ENCODE results near the gene TDRD7.
"Not testable (repeated sequence)": the region's sequence is repeated elsewhere in the genome, so short reads cannot be mapped to it uniquely, and the experiment has no call there.

Gene TDRD7

DNA sequence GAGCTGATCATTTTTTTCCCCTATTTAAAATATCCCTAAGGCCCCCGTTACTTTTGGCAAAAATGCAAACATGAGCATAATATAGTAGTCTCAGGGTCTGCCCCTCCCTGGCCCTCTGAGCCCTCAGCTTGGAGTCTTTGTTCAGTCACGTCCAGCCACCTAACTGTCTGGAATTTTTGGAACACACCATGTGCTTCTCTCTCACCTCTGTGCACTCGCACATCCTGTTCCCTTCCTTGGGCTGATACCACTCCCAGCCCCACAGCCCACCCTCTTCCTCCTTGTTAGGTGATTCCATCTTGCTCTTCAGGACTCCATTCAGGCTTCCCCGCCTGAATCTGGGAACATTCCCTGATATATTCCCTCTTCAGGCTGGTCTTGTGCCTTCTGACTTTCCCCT is 16.0 kb downstream of the TDRD7 start:
- no peak for DNase-seq

DNA sequence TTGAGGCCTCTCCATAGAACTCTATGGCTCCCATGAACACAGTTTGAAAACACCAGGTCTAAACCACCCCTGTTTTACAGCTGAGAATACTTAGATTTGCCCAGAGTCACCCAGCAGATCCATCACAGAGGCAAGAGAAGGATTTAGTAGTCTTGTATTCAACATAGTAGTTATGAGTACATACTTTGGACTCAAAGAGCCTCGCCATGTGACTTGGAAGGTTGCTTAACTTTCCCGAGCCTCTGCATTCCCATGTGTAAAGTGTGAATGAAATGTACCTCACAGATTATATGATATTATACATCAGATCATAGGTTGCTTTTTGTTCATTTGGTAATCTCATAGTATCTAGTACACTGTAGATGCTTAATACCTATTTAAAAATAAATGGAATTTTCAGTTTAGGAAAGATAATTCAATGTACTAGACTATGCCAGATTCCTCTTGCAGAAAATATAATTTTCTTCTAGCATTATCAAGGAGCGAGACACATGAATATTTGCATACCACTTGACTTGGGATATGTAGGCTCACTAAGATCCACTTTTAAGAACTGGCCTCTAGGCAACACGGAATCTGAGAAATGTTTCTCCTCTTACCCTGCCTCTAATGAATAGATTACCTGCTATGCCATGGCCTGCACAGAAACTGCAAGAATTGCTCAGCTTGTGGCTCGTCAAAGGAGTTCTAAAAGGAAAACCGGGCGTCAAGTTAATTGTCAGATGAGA is 18.6 kb downstream of the TDRD7 start:
- DNase-seq = no peak

GRCh38 chr9:97431044-97431441 is 19.1 kb downstream of the TDRD7 start:
- DNase-seq = no peak

DNA sequence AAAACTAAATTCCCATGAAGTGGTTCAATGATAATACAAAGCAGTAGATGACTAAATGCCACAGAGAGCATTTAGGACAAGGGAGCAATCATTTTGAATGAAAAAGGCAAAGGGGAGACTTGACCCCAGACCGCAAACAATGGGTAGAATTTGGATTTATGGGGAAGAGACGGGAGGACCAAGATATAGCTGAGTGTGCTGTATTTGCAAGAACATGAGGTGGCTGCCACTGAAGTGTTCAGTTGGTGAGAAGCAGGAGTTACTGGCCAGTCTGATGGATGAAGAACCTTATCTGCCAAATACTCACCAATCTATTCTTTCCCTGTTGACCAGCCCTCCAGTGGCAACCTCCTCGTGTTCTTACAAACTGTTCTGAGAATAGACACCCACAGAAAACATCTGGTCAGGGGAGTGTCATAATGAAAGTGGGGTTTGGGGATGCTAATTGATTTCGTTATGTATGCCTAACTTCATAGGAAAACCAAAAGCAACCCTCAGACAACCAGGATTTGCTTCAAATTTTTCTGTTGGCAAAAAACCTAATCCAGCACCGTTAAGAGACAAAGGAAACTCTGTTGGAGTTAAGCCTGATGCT is 19.8 kb downstream of the TDRD7 start:
- no peak for DNase-seq

DNA sequence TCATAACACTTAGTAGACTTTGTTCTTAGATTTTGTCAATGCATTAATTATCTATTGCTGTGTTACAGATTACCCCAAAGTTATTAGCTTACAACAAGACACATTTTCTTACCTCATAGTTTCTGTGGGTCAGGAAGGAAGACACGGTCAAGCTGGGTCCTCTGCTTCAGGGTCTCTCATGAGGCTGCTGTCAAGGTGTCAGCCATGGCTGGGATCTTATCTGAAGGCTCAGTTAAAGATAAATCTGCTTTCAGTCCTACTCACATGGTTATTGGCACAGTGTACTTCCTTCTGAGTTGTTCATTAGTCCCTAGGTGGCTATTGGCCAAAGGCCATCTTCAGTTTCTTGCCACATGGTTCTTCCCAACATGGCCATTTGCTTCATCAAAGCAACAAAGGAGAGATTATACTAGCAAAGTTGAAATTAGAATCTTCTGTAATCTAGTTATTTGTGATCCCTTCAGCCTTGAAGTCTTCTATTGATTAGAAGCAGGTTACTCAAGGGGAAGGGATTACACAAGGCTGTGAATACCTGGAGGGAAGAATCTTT is 25.2 kb downstream of the TDRD7 start:
- no peak for DNase-seq

- no peak for DNase-seq
Observed at GRCh38 chr9:97438257-97438656, 26.4 kb downstream of the TDRD7 start.

- no peak for DNase-seq
Observed at GRCh38 chr9:97438666-97439065, 26.8 kb downstream of the TDRD7 start.

DNA sequence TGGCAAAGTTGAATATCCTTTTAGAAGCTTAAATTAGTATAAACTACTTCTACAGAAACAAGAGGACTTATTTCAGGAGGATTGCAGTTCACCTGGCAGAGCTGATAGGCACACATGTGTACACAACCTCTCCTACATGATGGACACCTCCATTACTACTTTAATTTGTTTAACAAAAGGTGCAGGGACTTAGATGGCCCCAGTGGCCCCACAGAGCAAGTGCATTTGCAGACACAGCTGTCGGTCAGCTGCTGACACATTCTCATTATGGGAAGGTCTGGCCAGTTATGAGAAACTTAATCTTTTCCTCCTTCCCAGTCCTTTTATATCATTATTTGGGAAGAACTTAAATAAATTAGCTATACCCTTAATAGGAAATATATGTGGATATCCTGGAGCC is 28.3 kb downstream of the TDRD7 start:
- no peak for DNase-seq

DNA sequence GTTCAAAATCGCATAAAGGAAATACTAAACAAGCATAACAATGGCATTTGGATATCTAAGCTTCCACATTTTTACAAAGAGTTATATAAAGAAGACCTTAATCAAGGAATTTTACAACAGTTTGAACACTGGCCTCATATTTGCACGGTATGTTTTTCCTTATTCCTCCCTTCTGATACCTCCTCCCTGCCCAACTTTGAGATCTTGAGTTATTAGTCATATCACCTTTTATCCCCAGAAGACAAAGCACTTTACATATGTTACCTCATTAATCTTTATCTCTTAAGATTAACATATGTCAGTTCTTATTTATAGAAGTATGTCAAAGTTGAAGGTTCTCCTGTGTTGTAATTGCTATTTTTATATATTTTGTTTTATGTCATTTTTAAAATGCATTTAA is 29.8 kb downstream of the TDRD7 start:
- DNase-seq = no peak

GRCh38 chr9:97445119-97445701 is 33.3 kb downstream of the TDRD7 start:
- DNase-seq = no peak

DNA sequence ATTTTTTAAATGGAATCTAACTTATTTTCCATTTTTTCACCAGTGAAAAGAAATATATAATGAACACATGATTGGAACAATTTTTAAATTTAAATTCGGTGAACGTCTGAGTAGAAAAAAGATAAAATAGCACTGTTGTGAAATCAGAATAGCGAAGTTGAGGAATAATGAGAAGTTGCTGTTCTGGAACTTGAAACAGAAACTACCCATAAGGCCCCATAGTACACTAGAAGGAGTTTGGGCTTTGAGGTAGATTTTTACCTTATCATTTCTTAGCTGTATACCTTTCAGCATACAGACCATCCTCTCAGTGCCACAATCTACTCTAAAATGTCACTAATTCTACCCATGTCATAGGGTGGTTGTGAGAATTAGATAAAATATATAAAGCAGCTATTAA is 35.1 kb downstream of the TDRD7 start:
- DNase-seq = peak; percentile 39

DNA sequence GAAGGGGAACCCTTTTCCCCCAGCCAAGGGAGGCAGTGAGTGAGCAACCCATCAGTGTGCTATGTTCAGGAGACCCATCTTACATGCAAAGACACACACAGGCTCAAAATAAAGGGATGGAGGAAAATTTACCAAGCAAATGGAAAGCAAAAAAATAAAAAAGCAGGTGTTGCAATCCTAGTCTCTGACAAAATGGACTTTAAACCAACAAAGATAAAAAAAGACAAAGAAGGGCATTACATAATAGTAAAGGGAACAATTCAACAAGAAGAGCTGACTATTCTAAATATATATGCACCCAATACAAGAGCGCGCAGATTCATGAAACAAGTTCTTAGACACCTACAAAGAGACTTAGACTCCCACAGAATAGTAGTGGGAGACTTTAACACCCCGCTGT is 41.7 kb downstream of the TDRD7 start:
- DNase-seq = not testable (repeated sequence)

- DNase-seq = not testable (repeated sequence)
Observed at GRCh38 chr9:97456841-97457240, 44.9 kb downstream of the TDRD7 start.

GRCh38 chr9:97459326-97459725 is 47.4 kb downstream of the TDRD7 start:
- peak; percentile 29 for DNase-seq

DNA sequence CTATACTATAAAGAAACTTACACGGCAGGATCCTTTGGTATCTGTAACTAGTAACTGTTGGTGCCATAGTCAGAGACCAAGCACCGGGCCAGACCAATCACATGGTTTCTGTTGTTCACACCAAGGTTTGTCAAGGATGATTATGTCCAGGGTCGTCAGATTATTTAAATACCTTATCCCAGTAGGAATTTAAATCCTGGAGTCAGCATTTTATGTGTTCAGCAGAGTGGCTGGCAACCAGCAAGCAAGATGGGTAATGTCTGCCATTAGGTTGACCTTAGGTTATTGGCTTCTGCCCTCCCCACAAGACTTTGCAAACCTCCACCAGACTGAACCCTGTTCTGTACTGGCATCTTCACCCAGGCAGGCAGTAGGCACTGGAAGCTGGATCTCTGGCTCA is 50.3 kb downstream of the TDRD7 start:
- no peak for DNase-seq

- no peak for DNase-seq
Observed at GRCh38 chr9:97462914-97463313, 51.0 kb downstream of the TDRD7 start.

- peak; percentile 16 for DNase-seq
Observed at GRCh38 chr9:97468658-97469448, 57.0 kb downstream of the TDRD7 start.

- no peak for DNase-seq
Observed at GRCh38 chr9:97470076-97470475, 58.2 kb downstream of the TDRD7 start.

DNA sequence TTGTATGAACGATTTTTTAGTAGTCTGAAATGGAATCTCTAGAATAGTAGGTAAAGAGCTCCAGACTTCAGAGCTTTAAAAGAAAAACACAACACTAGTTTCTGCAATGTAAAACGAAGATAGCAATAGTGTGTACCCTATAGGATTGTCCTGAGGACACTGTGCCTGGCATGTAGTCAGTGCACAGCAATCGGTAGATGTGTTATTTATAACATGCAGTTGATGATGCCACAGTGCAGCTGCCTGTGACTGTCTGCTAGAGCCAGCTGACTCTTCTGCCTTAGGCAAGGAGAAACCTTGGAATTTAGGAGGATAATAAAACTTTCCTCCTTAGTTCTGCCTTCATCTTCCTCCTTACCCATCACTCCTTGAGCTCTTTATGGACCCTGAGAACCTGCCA is 61.8 kb downstream of the TDRD7 start:
- no peak for DNase-seq

GRCh38 chr9:97474372-97474925 is 62.6 kb downstream of the TDRD7 start:
- no peak for DNase-seq

- DNase-seq = no peak
Observed at GRCh38 chr9:97475059-97475458, 63.2 kb downstream of the TDRD7 start.

GRCh38 chr9:97478301-97478981 is 66.5 kb downstream of the TDRD7 start:
- no peak for DNase-seq

Data from suppressor macrophage treated with lipopolysaccharide for 4 hours (primary cell).